ENCODE measurements around the gene ANGPTL2. TPM values are rescaled to one million over a fixed set of nuclear protein-coding genes. Genes with fewer than 3 reads are reported as not detected.
"Not testable (repeated sequence)": the region's sequence is repeated elsewhere in the genome, so short reads cannot be mapped to it uniquely, and the experiment has no call there.

ANGPTL2 gene
- total RNA-seq, 2 experiments from 2014 or later: not detected

DNA sequence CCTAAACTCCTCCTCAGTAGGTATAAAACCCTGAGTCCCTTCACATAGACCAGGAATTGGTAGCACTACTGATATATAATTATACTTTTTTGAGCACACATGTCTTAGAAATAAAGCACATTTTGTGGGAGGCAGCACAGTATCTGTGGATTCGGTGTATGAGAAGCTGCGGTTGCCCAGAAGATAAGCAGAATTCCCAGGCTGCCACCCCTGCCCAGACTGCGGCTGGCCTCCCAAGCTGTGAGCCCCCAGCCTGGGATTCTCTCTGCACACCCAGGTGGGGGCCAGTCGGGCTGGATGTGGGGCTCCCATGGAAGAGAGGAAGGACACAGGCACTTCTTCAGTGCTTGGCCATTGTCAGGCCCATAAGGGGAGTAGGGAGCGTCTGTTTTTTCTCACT lies 25.6 kb upstream of the ANGPTL2 start:
- H3K4me1 Mint-ChIP-seq: no peaks in the 10 kb centered on the region
- CTCF ChIA-PET: no interaction called here
- H3K27ac Mint-ChIP-seq: no peak overlapping the region
- no peaks in the 10 kb centered on the region for H3K9me3 Mint-ChIP-seq (ENCODE audit: low read depth)
- H3K27me3 Mint-ChIP-seq: peaks cover 28% of the 10 kb centered on the region
- peaks cover 1% of the 10 kb centered on the region for H3K36me3 Mint-ChIP-seq
- no peak overlapping the region for H3K4me3 Mint-ChIP-seq
- DNase-seq: peak; percentile 28
- no peak for ATAC-seq

DNA sequence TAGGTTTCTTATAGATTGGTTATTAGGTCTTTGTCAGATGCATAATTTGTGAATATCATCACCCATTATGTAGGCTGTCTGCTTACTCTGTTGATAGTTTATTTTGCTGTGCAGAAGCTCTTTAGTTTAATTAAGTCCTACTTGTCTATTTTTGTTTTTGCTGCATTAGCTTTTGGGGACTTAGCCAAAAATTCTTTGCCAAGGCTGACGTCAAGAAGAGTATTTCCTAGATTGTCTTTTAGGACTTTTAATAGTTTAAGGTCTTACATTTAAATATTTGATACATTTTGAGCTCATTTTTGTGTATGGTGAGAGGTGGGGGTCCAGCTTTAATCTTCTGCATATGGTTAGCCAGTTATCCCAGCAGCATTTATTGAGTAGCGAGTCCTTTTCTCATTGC lies 24.8 kb upstream of the ANGPTL2 start:
- DNase-seq: no peak
- Mint-ChIP-seq H3K36me3 (peaks cover 1% of the 10 kb centered on the region), H3K27ac (no peak overlapping the region), H3K27me3 (peaks cover 24% of the 10 kb centered on the region), H3K9me3 (ENCODE audit: low read depth) (no peaks in the 10 kb centered on the region), H3K4me3 (no peak overlapping the region), H3K4me1 (no peaks in the 10 kb centered on the region)
- ATAC-seq: no peak
- CTCF ChIA-PET: no interaction called here

DNA sequence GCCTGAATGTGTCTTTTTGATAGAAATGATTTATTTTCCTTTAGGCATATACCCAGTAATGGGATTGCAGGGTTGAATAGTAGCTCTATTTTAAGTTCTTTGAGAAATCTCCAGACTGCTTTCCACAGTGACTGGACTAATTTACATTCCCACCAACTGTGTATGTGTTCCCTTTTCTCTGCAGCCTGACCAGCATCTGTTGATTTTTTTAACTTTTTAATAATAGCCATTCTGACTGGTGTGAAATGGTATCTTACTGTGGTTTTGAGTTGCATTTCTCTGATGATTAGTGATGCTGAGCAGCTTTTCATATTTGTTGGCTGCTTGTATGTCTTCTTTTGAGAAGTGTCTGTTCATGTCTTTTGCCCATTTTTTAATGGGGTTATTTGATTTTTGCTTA lies 24.4 kb upstream of the ANGPTL2 start:
- not testable (repeated sequence) for H3K27ac Mint-ChIP-seq; ATAC-seq; H3K36me3 Mint-ChIP-seq; DNase-seq; H3K4me1 Mint-ChIP-seq; H3K4me3 Mint-ChIP-seq; H3K9me3 Mint-ChIP-seq (ENCODE audit: low read depth)
- peaks cover 20% of the 10 kb centered on the region for H3K27me3 Mint-ChIP-seq
- CTCF ChIA-PET: interaction anchor here (0.7 kb wide), 1 partner anchor 22 kb away, joined by 3 read pairs; no protein-coding TSS in a partner anchor

DNA sequence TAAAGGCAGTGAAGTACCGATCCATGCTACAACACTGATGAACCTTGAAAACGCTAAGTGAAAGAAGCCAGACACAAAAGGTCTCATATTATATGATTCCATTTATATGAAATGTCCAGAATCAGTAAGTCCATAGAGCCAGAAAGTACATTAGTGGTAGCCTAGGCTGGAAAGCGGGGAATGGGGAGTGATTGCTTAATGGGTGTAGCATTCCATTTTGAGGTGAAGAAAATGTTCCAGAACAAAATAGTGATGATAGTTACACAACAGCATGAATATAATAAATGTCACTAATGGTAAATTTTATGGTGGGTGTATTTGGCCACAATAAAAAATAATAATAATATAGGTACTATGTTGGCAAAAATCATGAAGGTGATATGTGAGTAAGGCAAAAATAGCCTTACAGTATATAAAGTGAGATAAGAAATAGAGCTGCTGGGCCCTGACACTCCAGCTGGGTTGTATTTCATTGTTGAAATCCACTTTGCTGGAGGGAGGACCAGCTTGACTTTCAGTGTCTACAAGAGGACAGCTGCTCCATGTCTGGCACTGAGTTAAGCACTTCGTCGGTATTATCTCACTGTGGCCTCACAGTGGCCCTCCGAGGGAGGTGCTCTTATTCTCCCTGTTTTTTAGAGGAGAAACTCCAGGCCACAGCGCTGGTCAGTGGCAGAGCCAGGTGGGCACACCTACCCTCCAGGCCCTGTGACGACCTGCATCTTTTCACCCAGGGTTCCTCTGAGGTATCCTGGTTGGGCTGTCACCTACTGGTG lies 22.4 kb upstream of the ANGPTL2 start:
- DNase-seq (peak; percentile 34), ATAC-seq (no peak)
- no peak overlapping the region for H3K27ac Mint-ChIP-seq
- CTCF ChIA-PET: no interaction called here
- no peaks in the 10 kb centered on the region for H3K4me1 Mint-ChIP-seq
- peaks cover 1% of the 10 kb centered on the region for H3K36me3 Mint-ChIP-seq
- no peaks in the 10 kb centered on the region for H3K9me3 Mint-ChIP-seq (ENCODE audit: low read depth)
- no peak overlapping the region for H3K4me3 Mint-ChIP-seq
- H3K27me3 Mint-ChIP-seq: peaks cover 18% of the 10 kb centered on the region

DNA sequence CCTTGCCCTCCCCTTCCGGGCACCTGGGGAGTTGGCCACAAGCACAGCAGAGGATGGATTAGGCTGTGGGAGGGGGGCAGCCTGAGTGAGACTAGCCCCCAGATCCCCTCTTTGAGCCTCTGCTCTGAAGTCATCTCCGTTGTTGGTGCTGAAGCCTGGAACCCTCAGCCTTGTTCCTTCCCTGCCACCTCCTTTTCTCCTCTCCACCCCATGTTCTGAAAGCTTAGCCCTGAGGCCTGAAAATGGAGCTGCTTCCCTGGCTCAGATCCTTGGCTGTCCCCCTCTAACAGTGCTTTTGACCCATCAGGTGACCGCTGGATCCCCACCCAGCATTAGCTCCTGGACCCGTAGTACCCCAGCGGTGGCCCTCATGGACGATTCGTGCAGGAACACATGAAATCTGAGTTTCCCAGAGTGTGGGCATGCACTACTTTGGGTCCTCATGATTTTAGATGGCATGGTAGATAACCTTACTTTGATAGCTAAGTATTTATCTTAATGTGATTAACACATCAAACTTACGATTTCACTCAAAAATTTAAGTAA lies 21.6 kb upstream of the ANGPTL2 start:
- DNase-seq: peak; percentile 38
- H3K27ac Mint-ChIP-seq: no peak overlapping the region
- ATAC-seq: no peak
- no peaks in the 10 kb centered on the region for H3K4me1 Mint-ChIP-seq
- H3K27me3 Mint-ChIP-seq: peaks cover 18% of the 10 kb centered on the region
- H3K4me3 Mint-ChIP-seq: no peak overlapping the region
- peaks cover 1% of the 10 kb centered on the region for H3K36me3 Mint-ChIP-seq
- CTCF ChIA-PET: no interaction called here
- no peaks in the 10 kb centered on the region for H3K9me3 Mint-ChIP-seq (ENCODE audit: low read depth)

DNA sequence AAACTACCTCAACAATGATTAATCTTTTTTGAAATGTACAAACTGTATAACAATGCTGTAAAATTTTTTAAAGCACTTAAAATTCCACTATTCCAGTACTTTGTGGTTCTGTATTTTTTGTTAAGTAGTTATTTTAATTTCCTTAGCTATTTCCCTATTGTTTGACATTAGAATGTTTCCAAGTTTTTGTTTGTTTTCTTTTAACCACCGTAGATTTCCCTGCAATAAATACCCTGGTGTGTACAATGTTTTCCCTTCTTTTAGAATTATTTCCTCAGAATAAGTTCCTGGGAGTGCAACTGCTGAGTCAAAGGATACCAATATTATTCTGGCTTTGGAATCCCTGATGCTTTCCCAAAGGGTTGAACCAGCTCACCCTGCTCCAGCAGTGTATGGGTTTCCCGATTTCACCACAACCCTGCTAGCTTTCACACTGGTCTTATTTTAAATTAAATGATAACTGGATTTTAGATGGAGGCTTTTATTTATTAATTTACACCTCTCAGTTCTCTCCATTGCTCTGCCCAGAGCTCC lies 20.6 kb upstream of the ANGPTL2 start:
- Mint-ChIP-seq H3K4me3 (no peak overlapping the region), H3K36me3 (peaks cover 1% of the 10 kb centered on the region), H3K27ac (no peak overlapping the region), H3K27me3 (peaks cover 16% of the 10 kb centered on the region), H3K4me1 (no peaks in the 10 kb centered on the region), H3K9me3 (ENCODE audit: low read depth) (no peaks in the 10 kb centered on the region)
- DNase-seq (no peak), ATAC-seq (no peak)
- CTCF ChIA-PET: no interaction called here

DNA sequence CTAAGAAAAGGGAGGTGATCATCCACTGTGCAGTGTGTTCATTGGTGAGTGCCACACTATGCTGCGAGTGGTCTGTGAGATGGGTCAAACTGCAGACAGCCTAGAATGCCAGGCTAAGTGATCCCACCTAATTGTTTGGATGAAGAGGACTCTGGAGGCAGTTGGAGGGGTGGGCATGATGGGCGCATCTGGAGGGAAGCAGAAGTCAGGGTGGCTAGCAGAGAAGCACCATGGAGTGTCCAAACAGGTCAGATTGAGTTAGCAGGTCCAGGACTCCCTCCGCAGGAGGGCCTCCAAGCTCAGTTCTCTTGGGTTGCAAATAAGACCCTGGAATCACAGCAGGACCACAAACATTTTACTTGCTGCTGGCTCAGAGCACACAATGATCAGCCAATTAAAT lies 19.9 kb upstream of the ANGPTL2 start:
- no peak overlapping the region for H3K4me3 Mint-ChIP-seq

DNA sequence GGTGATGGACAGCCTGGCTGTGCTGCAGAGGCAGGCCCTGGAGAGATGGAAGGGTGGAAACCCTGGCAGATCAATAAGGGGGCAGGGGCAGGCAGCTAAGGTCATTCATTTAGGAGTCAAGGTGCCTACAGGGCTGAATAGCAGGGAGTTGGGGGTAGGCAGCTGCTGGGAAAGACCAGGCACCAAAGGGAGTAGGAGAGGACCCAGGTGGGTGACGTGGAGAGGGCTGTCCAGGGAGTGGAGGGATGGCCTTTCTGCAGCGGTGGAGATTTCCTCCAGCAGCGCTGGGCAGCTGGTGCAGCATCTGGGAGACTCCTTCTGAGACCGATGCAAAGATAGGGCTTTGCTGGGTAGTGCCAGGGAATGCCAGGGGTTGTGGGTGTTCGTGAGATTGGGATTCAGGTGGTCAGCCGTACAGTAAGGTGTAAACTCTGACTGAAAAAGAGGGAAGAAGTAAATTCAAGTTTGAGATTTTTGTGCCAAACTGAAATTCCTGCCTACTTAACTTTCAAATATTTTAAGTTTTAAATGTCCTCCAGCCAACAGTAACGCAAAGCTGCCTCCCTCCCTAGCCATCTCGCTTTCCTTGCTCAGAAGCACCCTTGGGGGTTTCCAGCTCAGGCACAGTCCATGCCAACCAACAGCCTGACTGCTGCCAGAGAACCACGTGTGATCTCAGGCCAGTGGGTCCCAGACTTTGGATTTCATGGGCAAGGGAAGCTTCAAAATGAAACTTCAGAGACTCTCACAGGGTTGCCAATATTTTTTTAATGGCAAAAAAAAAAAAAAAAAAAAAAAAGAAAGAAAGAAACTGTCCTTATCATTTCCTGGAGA lies 18.6 kb upstream of the ANGPTL2 start:
- no peaks in the 10 kb centered on the region for H3K36me3 Mint-ChIP-seq
- ATAC-seq (no peak), DNase-seq (peak; percentile 26)
- CTCF ChIA-PET: no interaction called here
- H3K4me3 Mint-ChIP-seq: no peak overlapping the region
- no peaks in the 10 kb centered on the region for H3K9me3 Mint-ChIP-seq (ENCODE audit: low read depth)
- H3K27me3 Mint-ChIP-seq: peaks cover 10% of the 10 kb centered on the region
- H3K4me1 Mint-ChIP-seq: no peaks in the 10 kb centered on the region
- H3K27ac Mint-ChIP-seq: no peak overlapping the region

More for the DNA sequence above, 19.9 kb upstream of the ANGPTL2 start:
- Mint-ChIP-seq H3K27ac (no peak overlapping the region), H3K27me3 (peaks cover 13% of the 10 kb centered on the region), H3K4me1 (no peaks in the 10 kb centered on the region), H3K36me3 (no peaks in the 10 kb centered on the region), H3K9me3 (ENCODE audit: low read depth) (no peaks in the 10 kb centered on the region)
- ATAC-seq: no peak
- DNase-seq: peak; percentile 23
- CTCF ChIA-PET: no interaction called here

DNA sequence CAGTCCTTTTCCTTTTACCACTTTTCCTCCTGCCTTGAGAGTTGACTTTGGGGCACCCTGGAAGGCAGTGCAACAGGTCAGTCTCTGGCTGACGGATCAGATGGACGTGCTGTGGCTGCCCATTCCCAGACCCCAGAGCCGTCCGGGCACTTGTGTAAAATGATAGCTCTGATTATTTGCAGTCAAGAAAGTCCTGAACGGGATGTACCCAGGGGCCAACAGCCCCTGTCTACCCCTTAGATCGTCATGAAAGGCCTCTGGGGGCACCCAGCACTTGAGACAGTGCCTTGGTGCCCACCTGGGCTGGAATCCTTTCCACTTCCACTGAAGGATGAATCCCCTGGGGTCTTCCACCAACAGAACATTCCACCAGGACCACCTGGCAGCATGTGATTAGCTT lies 17.7 kb upstream of the ANGPTL2 start:
- Mint-ChIP-seq H3K9me3 (ENCODE audit: low read depth) (no peaks in the 10 kb centered on the region), H3K36me3 (no peaks in the 10 kb centered on the region), H3K4me3 (no peak overlapping the region), H3K27me3 (peaks cover 10% of the 10 kb centered on the region), H3K4me1 (no peaks in the 10 kb centered on the region), H3K27ac (no peak overlapping the region)
- ATAC-seq (no peak), DNase-seq (peak; percentile 33)
- CTCF ChIA-PET: no interaction called here

DNA sequence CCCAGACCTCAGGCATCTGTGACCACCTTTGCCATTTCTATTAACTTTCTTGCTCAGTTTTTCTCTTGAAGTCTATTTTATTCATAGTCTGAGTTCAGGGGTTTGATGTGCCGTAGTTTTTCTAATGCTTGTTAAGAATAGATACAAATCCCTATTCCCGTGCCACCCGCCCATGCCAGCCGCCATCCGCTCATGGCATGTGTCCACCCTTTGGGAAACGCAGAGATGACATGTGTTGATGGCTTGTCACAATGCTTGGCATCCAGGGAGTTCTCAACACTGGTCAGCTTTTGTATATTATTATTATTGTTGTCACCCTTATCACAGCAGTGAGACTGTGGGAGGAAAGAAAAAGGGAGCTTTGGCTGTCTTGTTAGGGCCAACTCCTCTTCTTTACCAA lies 17.3 kb upstream of the ANGPTL2 start:
- no peak overlapping the region for H3K27ac Mint-ChIP-seq
- H3K36me3 Mint-ChIP-seq: no peaks in the 10 kb centered on the region
- H3K4me3 Mint-ChIP-seq: no peak overlapping the region
- CTCF ChIA-PET: no interaction called here
- DNase-seq: no peak
- H3K4me1 Mint-ChIP-seq: no peaks in the 10 kb centered on the region
- no peaks in the 10 kb centered on the region for H3K9me3 Mint-ChIP-seq (ENCODE audit: low read depth)
- H3K27me3 Mint-ChIP-seq: peaks cover 10% of the 10 kb centered on the region
- ATAC-seq: no peak

DNA sequence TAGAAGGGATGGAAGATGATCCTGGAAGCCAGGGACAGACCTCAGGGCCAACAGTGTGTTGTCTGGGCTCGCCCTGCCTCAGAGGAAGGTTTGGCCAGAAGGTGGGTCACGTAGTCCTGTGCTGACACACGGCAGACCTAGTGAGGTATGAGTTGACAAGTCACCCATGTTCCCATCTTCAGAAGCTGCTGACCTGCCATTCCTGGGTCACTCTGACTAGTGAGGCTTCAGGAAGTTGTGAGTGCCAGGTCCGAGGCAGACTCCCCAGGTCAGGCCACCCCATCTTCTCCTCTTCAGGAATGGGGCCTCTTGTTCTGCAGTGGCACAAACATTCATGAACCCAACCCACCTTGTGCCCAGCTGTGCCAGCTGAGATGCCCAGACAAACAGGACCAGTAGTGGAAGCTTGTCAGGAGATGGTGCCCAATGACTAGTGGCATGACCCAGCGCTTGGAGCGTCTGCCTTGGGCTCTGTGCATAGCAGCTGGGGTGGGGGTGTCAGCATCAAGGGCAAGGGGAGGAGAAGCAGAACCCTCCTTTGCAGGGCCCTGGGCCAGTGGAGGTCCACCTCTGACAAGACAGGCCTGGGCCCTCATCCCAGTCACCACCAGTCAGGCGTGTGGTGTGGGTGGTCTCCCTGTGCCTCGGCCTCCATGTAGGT lies 16.8 kb upstream of the ANGPTL2 start:
- DNase-seq (peak; percentile 34), ATAC-seq (no peak)
- H3K27ac Mint-ChIP-seq: no peak overlapping the region
- no peaks in the 10 kb centered on the region for H3K9me3 Mint-ChIP-seq (ENCODE audit: low read depth)
- no peak overlapping the region for H3K4me3 Mint-ChIP-seq
- CTCF ChIA-PET: no interaction called here
- no peaks in the 10 kb centered on the region for H3K4me1 Mint-ChIP-seq
- no peaks in the 10 kb centered on the region for H3K36me3 Mint-ChIP-seq
- H3K27me3 Mint-ChIP-seq: peaks cover 10% of the 10 kb centered on the region

DNA sequence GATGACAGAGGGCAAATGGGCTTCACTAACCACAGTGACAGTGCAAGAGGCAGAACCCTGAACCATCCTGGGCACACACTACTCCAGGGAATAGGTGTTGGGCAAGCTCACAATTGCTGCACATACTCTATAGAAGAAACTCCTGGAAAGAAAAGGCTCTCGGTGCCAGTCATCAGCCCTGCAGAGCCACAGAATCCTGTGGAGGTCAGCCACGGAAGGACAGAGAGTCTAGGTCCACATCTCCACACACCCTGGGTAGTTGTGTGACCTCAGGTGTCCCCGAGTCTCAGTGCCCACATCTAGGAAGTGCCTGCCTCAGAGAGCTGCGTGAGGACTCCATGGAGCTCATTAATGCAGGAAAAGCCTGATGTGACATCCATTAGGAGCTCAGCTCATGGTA lies 16.0 kb upstream of the ANGPTL2 start:
- Mint-ChIP-seq H3K9me3 (ENCODE audit: low read depth) (no peaks in the 10 kb centered on the region), H3K4me1 (no peaks in the 10 kb centered on the region), H3K4me3 (no peak overlapping the region), H3K27me3 (peaks cover 5% of the 10 kb centered on the region), H3K27ac (no peak overlapping the region), H3K36me3 (no peaks in the 10 kb centered on the region)
- peak; percentile 18 for DNase-seq
- no peak for ATAC-seq
- CTCF ChIA-PET: no interaction called here

DNA sequence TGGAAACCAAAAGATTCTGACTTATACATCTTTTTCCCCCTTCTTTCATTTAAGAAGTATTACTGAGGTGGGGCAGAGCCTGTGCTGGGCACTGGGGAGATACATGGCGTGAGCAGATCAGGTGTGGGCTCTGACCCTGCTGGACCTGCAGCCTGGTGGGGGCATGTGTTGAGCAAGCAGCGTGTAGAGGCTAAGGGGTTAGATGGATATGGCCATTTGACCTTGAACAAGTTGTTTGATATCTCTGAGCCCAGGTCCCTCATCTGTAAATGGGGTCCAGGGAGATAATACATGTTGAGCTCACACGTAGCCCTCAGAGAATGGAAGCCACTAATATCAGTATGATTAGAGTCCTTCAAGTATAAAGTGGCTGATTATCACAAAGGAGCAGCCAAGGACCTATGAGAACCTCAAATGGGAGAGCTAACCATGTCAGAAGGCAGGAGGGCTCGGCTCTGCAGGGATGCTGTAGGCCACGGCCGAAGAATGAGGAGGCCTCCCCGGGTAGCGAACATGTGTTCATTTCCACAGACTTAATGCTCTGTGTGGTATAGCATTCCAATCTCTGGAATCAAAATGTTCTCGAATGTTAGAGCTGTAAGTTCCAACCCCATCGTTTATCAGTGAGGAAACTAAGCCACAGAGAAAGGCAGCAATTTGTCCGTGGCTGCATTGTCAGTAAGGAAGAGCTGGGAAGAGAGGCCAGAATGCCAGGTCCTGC lies 15.4 kb upstream of the ANGPTL2 start:
- ATAC-seq (no peak), DNase-seq (peak; percentile 36)
- H3K4me1 Mint-ChIP-seq: no peaks in the 10 kb centered on the region
- no peaks in the 10 kb centered on the region for H3K27me3 Mint-ChIP-seq
- H3K4me3 Mint-ChIP-seq: no peak overlapping the region
- H3K36me3 Mint-ChIP-seq: no peaks in the 10 kb centered on the region
- H3K9me3 Mint-ChIP-seq (ENCODE audit: low read depth): no peaks in the 10 kb centered on the region
- CTCF ChIA-PET: no interaction called here
- no peak overlapping the region for H3K27ac Mint-ChIP-seq
